ENCODE measurements around the gene GRID1.

DNA sequence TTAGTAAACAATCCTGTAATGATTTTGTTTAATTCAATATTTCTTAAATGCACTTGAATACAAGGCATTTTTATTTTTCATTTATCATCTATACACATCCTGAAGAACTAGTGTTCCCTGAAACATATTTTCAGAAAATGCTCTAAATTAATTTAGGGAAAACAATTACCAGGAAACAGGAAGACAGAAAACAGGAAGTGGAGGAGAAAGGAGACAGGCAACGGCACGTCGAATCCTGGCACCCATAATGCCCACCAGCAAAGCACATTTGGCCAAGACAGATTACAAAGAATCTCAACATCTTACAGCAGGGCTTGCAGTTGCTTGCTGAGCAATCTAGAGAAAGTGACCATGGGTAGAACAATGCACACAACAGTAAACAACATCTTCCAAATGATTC lies 571.1 kb downstream of the GRID1 start:
- TF ChIP-seq EZH2phosphoT487 (IDR thresholded peaks at IDR 0.05; ENCODE audit: borderline replicate concordance) (no peak), EZH2 (IDR thresholded peaks at IDR 0.05) (no peak), POLR2A (IDR thresholded peaks at IDR 0.05; ENCODE audit: borderline replicate concordance, extremely low read depth, insufficient read depth, insufficient read length) (no peak), TCF7L2 (IDR thresholded peaks at IDR 0.05; ENCODE audit: borderline replicate concordance, extremely low read depth, insufficient read depth, insufficient read length) (no peak), POLR2AphosphoS5 (IDR thresholded peaks at IDR 0.05; ENCODE audit: low read depth, low read length) (no peak), CBX3 (IDR thresholded peaks at IDR 0.05; ENCODE audit: low read depth) (no peak), EGR1 (IDR thresholded peaks at IDR 0.05; ENCODE audit: low read depth) (no peak), YY1 (IDR thresholded peaks at IDR 0.05; ENCODE audit: extremely low read depth, insufficient replicate concordance, low read depth, low read length) (no peak)
- TF ChIP-seq, protein P1, sequence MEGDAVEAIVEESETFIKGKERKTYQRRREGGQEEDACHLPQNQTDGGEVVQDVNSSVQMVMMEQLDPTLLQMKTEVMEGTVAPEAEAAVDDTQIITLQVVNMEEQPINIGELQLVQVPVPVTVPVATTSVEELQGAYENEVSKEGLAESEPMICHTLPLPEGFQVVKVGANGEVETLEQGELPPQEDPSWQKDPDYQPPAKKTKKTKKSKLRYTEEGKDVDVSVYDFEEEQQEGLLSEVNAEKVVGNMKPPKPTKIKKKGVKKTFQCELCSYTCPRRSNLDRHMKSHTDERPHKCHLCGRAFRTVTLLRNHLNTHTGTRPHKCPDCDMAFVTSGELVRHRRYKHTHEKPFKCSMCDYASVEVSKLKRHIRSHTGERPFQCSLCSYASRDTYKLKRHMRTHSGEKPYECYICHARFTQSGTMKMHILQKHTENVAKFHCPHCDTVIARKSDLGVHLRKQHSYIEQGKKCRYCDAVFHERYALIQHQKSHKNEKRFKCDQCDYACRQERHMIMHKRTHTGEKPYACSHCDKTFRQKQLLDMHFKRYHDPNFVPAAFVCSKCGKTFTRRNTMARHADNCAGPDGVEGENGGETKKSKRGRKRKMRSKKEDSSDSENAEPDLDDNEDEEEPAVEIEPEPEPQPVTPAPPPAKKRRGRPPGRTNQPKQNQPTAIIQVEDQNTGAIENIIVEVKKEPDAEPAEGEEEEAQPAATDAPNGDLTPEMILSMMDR (IDR thresholded peaks at IDR 0.05 in 2 of 3, conservative IDR thresholded peaks at IDR 0.05 in 1 of 3; ENCODE audit: borderline replicate concordance in 1 of 3, insufficient read depth in 1 of 3, low read depth in 2 of 3, low read length in 2 of 3): no peak

Data from HCT116 (cell line).